ENCODE data around the gene CELF2.

DNA sequence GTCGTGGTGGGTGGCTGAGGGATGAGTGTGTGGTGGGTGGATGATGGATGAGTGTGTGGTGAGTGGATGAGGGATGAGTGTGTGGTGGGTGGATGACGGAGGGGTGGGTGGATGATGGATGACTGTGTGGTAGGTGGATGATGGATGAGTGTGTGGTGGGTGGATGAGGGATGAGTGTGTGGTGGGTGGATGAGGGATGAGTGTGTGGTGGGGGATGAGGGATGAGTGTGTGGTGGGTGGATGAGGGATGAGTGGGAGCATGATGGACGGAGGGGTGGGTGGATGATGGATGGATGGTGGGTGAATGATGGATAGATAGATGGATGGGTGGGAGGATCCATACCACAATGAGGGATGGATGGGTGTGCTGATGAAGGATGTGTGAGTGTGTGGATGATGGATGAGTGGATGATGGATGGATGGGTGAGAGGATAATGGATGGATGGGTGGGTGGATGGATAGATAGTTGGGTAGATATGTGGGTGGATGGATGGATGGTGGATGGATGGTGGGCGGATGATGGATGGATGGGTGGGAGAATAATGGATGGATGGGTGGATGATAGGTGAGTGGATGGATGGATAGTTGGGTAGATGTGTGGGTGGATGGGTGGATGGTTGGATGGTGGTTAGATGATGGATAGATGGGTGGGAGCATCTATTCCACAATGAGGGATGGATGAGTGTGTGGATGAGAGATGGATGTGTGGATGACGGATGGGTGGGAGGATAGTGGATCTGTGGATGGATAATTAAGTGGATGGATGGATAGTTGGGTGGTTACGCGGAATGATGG is 266.8 kb downstream of the CELF2 start:
- TF ChIP-seq, protein P1, sequence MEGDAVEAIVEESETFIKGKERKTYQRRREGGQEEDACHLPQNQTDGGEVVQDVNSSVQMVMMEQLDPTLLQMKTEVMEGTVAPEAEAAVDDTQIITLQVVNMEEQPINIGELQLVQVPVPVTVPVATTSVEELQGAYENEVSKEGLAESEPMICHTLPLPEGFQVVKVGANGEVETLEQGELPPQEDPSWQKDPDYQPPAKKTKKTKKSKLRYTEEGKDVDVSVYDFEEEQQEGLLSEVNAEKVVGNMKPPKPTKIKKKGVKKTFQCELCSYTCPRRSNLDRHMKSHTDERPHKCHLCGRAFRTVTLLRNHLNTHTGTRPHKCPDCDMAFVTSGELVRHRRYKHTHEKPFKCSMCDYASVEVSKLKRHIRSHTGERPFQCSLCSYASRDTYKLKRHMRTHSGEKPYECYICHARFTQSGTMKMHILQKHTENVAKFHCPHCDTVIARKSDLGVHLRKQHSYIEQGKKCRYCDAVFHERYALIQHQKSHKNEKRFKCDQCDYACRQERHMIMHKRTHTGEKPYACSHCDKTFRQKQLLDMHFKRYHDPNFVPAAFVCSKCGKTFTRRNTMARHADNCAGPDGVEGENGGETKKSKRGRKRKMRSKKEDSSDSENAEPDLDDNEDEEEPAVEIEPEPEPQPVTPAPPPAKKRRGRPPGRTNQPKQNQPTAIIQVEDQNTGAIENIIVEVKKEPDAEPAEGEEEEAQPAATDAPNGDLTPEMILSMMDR (IDR thresholded peaks at IDR 0.05), result no peak
- TF ChIP-seq POLR2A (IDR thresholded peaks at IDR 0.05), result no peak

Data from body of pancreas (tissue), 4 donors.